ENCODE measurements around the gene SPAG17.

Gene SPAG17

GRCh38 chr1:118013938-118014337 lies 171.1 kb downstream of the SPAG17 start:
- Histone ChIP-seq H3K27me3 (ENCODE audit: low read depth, low read length) (no peaks in the 10 kb centered on the region), H3K4me2 (ENCODE audit: low read length) (no peak overlapping the region), H3K9me3 (ENCODE audit: insufficient read depth, low read length) (no peaks in the 10 kb centered on the region), H3K36me3 (replicated peaks; ENCODE audit: low read depth, low read length) (no peaks in the 10 kb centered on the region), H2AFZ (ENCODE audit: low read depth, low read length) (no peak overlapping the region), H4K20me1 (ENCODE audit: insufficient read depth, low read length) (no peaks in the 10 kb centered on the region), H3K27ac (ENCODE audit: low read length) (no peak overlapping the region), H3K4me3 (ENCODE audit: low read length) (no peak overlapping the region), H3K9ac (ENCODE audit: low read length) (no peak overlapping the region), H3K4me1 (ENCODE audit: low read length) (no peaks in the 10 kb centered on the region), H3K79me2 (ENCODE audit: low read length) (no peaks in the 10 kb centered on the region)
- TF ChIP-seq EZH2phosphoT487 (IDR thresholded peaks at IDR 0.05; ENCODE audit: low read depth) (no peak), CTCF (IDR thresholded peaks at IDR 0.05; ENCODE audit: low read depth, low read length) (no peak)

- no peaks in the 10 kb centered on the region for H3K27me3 ChIP-seq (ENCODE audit: low read depth, low read length)
- no peaks in the 10 kb centered on the region for H3K79me2 ChIP-seq (ENCODE audit: low read length)
- no peaks in the 10 kb centered on the region for H3K4me1 ChIP-seq (ENCODE audit: low read length)
Measured at GRCh38 chr1:118013336-118013735, 171.7 kb downstream of the SPAG17 start.

GRCh38 chr1:118012515-118013124 lies 172.4 kb downstream of the SPAG17 start:
- Histone ChIP-seq H3K4me3 (ENCODE audit: low read length) (no peak overlapping the region), H2AFZ (ENCODE audit: low read depth, low read length) (no peak overlapping the region), H3K27ac (ENCODE audit: low read length) (no peak overlapping the region), H3K79me2 (ENCODE audit: low read length) (no peaks in the 10 kb centered on the region), H3K9me3 (ENCODE audit: insufficient read depth, low read length) (no peaks in the 10 kb centered on the region), H3K4me2 (ENCODE audit: low read length) (no peak overlapping the region), H3K27me3 (ENCODE audit: low read depth, low read length) (no peaks in the 10 kb centered on the region), H4K20me1 (ENCODE audit: insufficient read depth, low read length) (no peaks in the 10 kb centered on the region), H3K4me1 (ENCODE audit: low read length) (no peaks in the 10 kb centered on the region), H3K36me3 (replicated peaks; ENCODE audit: low read depth, low read length) (no peaks in the 10 kb centered on the region), H3K9ac (ENCODE audit: low read length) (no peak overlapping the region)
- TF ChIP-seq CTCF (IDR thresholded peaks at IDR 0.05; ENCODE audit: low read depth, low read length), result no peak
- no peak for TF ChIP-seq EZH2phosphoT487 (IDR thresholded peaks at IDR 0.05; ENCODE audit: low read depth)

More at GRCh38 chr1:118013336-118013735, 171.7 kb downstream of the SPAG17 start:
- no peaks in the 10 kb centered on the region for H3K9me3 ChIP-seq (ENCODE audit: insufficient read depth, low read length)
- H3K4me3 ChIP-seq (ENCODE audit: low read length), result no peak overlapping the region
- H3K36me3 ChIP-seq (replicated peaks; ENCODE audit: low read depth, low read length), result no peaks in the 10 kb centered on the region
- no peaks in the 10 kb centered on the region for H4K20me1 ChIP-seq (ENCODE audit: insufficient read depth, low read length)
- TF ChIP-seq CTCF (IDR thresholded peaks at IDR 0.05; ENCODE audit: low read depth, low read length), result no peak
- TF ChIP-seq EZH2phosphoT487 (IDR thresholded peaks at IDR 0.05; ENCODE audit: low read depth), result no peak
- H3K4me2 ChIP-seq (ENCODE audit: low read length), result no peak overlapping the region
- no peak overlapping the region for H3K27ac ChIP-seq (ENCODE audit: low read length)
- no peak overlapping the region for H3K9ac ChIP-seq (ENCODE audit: low read length)
- H2AFZ ChIP-seq (ENCODE audit: low read depth, low read length), result no peak overlapping the region

- TF ChIP-seq CTCF (IDR thresholded peaks at IDR 0.05; ENCODE audit: low read depth, low read length) (no peak), EZH2phosphoT487 (IDR thresholded peaks at IDR 0.05; ENCODE audit: low read depth) (no peak)
- Histone ChIP-seq H2AFZ (ENCODE audit: low read depth, low read length) (no peak overlapping the region), H3K27ac (ENCODE audit: low read length) (no peak overlapping the region)
Measured at GRCh38 chr1:118008011-118008410, 177.0 kb downstream of the SPAG17 start.

More at GRCh38 chr1:118008011-118008410, 177.0 kb downstream of the SPAG17 start:
- no peaks in the 10 kb centered on the region for H3K36me3 ChIP-seq (replicated peaks; ENCODE audit: low read depth, low read length)
- H3K4me2 ChIP-seq (ENCODE audit: low read length), result no peak overlapping the region
- H3K27me3 ChIP-seq (ENCODE audit: low read depth, low read length), result no peaks in the 10 kb centered on the region
- H3K4me1 ChIP-seq (ENCODE audit: low read length), result no peaks in the 10 kb centered on the region
- H3K9me3 ChIP-seq (ENCODE audit: insufficient read depth, low read length), result no peaks in the 10 kb centered on the region
- no peak overlapping the region for H3K4me3 ChIP-seq (ENCODE audit: low read length)
- H3K9ac ChIP-seq (ENCODE audit: low read length), result no peak overlapping the region
- no peaks in the 10 kb centered on the region for H4K20me1 ChIP-seq (ENCODE audit: insufficient read depth, low read length)
- no peaks in the 10 kb centered on the region for H3K79me2 ChIP-seq (ENCODE audit: low read length)

All from OCI-LY3 (cell line).